K562 (cell line): ENCODE data around the gene ST6GALNAC6. TPM values are rescaled to one million over a fixed set of nuclear protein-coding genes. Genes with fewer than 3 reads are reported as not detected.

Experiments used
- ATAC-seq: fragments of 200-7000 bp; cut with Tn5 transposase; 3 replicates; pipeline ENCODE4 v1.9.1; 2020; ENCODE audit warnings: moderate library complexity
- Bru-seq: library from RNA; stranded (reverse); fragments of 400-500 nt; gene quantifications from one replicate; lab custom pipeline; 2021; lab: Mats Ljungman, UMichigan
- BruChase-seq, 2 experiments: library from RNA; stranded (reverse); fragments of 400-500 nt; gene quantifications; one replicate each; lab custom pipeline; 2021; lab: Mats Ljungman, UMichigan
- BruUV-seq: library from RNA; stranded (reverse); fragments of 400-500 nt; replicated peaks from 2 replicates; lab custom pipeline; 2021; lab: Mats Ljungman, UMichigan
- CTCF ChIA-PET: fragments of 300-600 bp; formaldehyde crosslinking; extraction: SDS; loops from one replicate; lab custom pipeline; 2021; ENCODE audit warnings: low intra/inter-chr PET ratio; lab: Yijun Ruan, JAX
- POLR2A ChIA-PET: fragments of 300-600, 350-650 bp; sonication (Branson Sonifier 250); formaldehyde crosslinking; extraction: SDS; loops from one replicate; lab custom pipeline; 2021; ENCODE audit warnings: antibody characterized with exemption, inconsistent platforms; lab: Yijun Ruan, JAX
- DNase-seq, 4 experiments: peaks; one replicate each; pipeline versions ENCODE4 v3.0.0 to v3.0.0-alpha.2; 2011 to 2018; ENCODE audit warnings: low spot score in 3 of 4, mixed read lengths in 3 of 4; ENCODE audit errors: extremely low read depth in 1 of 4
- FAIRE-seq: peaks from 2 replicates; lab custom pipeline; 2011; peaks lifted over from hg19 to GRCh38; lab: Jason Lieb, UNC
- H2AFZ ChIP-seq: 2 replicates; pipeline ENCODE4 v1.6.0; 2011; ENCODE audit warnings: low read depth, low read length, control low read depth, inconsistent platforms
- H3K27ac ChIP-seq: fragments of 200-600 bp; 3 replicates; pipeline ENCODE4 v1.8.0; 2011; ENCODE audit warnings: low read depth, mild to moderate bottlenecking, control low read depth, inconsistent platforms, low read length, moderate library complexity, mixed read lengths; ENCODE audit errors: extremely low read depth
- H3K27me3 ChIP-seq, 2 experiments: fragments of 300-600 bp in 1 of 2; 2 replicates in 1 of 2; 3 replicates in 1 of 2; pipeline versions ENCODE4 v1.6.0 to v1.8.0; 2011; ENCODE audit warnings: inconsistent platforms in 2 of 2, low read length in 2 of 2, mild to moderate bottlenecking in 1 of 2, mixed read lengths in 1 of 2, moderate library complexity in 1 of 2; ENCODE audit not compliant: control insufficient read depth in 2 of 2, insufficient read depth in 2 of 2
- H3K36me3 ChIP-seq: fragments of 300-600 bp; 3 replicates; pipeline ENCODE4 v1.8.0; 2011; ENCODE audit warnings: mild to moderate bottlenecking, low read length, inconsistent platforms; ENCODE audit not compliant: control insufficient read depth, insufficient read depth
- H3K4me1 ChIP-seq, 2 experiments: fragments of 200-600 bp in 1 of 2; replicated peaks in 1 of 2; 2 replicates in 1 of 2; 3 replicates in 1 of 2; pipeline versions ENCODE4 v1.5.1 to v1.8.0; 2011; ENCODE audit warnings: inconsistent platforms in 2 of 2, low read length in 2 of 2, mild to moderate bottlenecking in 1 of 2, mixed read lengths in 1 of 2, moderate library complexity in 1 of 2; ENCODE audit not compliant: control insufficient read depth in 2 of 2, insufficient read depth in 2 of 2
- H3K4me2 ChIP-seq: 2 replicates; pipeline ENCODE4 v1.6.1; 2011; ENCODE audit warnings: low read length, control low read depth, inconsistent platforms, mixed read lengths; ENCODE audit not compliant: insufficient read depth
- H3K4me3 ChIP-seq: fragments of 200-600 bp; sonication (generic), shearing (Covaris generic); 2 replicates; pipeline ENCODE4 v1.5.1; 2016; ENCODE audit warnings: control low read depth, inconsistent platforms
- H3K79me2 ChIP-seq: fragments of 200-600 bp; 3 replicates; pipeline ENCODE4 v1.8.0; 2011; ENCODE audit warnings: low read length, inconsistent platforms; ENCODE audit not compliant: control insufficient read depth, insufficient read depth
- H3K9ac ChIP-seq, 2 experiments: 2 replicates each; pipeline versions ENCODE4 v1.6.0 to v1.6.1; 2011; ENCODE audit warnings: low read depth in 2 of 2, low read length in 2 of 2, control low read depth in 1 of 2, inconsistent platforms in 1 of 2, mild to moderate bottlenecking in 1 of 2, mixed read lengths in 1 of 2; ENCODE audit not compliant: insufficient read depth in 1 of 2
- H3K9me1 ChIP-seq: one replicate; pipeline ENCODE4 v1.6.0; 2011; ENCODE audit warnings: inconsistent platforms, mild to moderate bottlenecking, low read length, moderate library complexity; ENCODE audit not compliant: control insufficient read depth, insufficient read depth
- H3K9me3 ChIP-seq: replicated peaks from 2 replicates; pipeline ENCODE4 v1.5.1; 2011; ENCODE audit warnings: low read depth, low read length, inconsistent platforms; ENCODE audit not compliant: control insufficient read depth, insufficient read depth
- H4K20me1 ChIP-seq: replicated peaks from 2 replicates; pipeline ENCODE4 v1.6.1; 2011; ENCODE audit warnings: low read length, inconsistent platforms, mixed read lengths; ENCODE audit not compliant: control insufficient read depth, insufficient read depth
- AFF1 ChIP-seq, 2 experiments: fragments of 450-650 bp; IDR thresholded peaks; 2 replicates each; pipeline ENCODE4 v1.6.1; 2018; ENCODE audit warnings: mild to moderate bottlenecking in 2 of 2, low read depth in 1 of 2; ENCODE audit not compliant: partially characterized antibody in 2 of 2
- KDM1A ChIP-seq, 2 experiments: fragments of 450-650 bp; IDR thresholded peaks; 2 replicates each; pipeline ENCODE4 v1.6.1; 2016; ENCODE audit warnings: mild to moderate bottlenecking in 2 of 2
- PYGO2 ChIP-seq: fragments of 450-650 bp; IDR thresholded peaks from 2 replicates; pipeline ENCODE4 v1.6.1; 2016; ENCODE audit warnings: mild to moderate bottlenecking, missing genetic modification characterization, moderate library complexity, missing compliant biosample characterization
- TARDBP ChIP-seq: fragments of 450-650 bp; IDR thresholded peaks from 2 replicates; pipeline ENCODE4 v1.6.1; 2016
- TSC22D4 ChIP-seq: fragments of 450-650 bp; IDR thresholded peaks from 2 replicates; pipeline ENCODE4 v1.6.1; 2016; ENCODE audit warnings: missing genetic modification characterization, missing biosample characterization, control low read depth
- ZBTB2 ChIP-seq: fragments of 450-650 bp; IDR thresholded peaks from 2 replicates; pipeline ENCODE4 v1.6.1; 2016; ENCODE audit warnings: antibody characterized with exemption
- ZFPM2 ChIP-seq: fragments of 250-450 bp; sonication (Bioruptor Pico); IDR thresholded peaks from 2 replicates; pipeline ENCODE4 v1.5.1; 2022; ENCODE audit warnings: mild to moderate bottlenecking
- WGBS: fragments of 100-300 bp; shearing (Covaris generic); methylation state at CpG from one replicate; pipeline ENCODE4 v1.1.6; 2016; ENCODE audit warnings: low coverage, mixed read lengths; ENCODE audit not compliant: insufficient coverage; ENCODE audit errors: missing lambda C conversion rate; 5-methylcytosine and 5-hydroxymethylcytosine counted together
- in situ Hi-C: fragments of 300-500 bp; cut with MboI; formaldehyde crosslinking; loops from 4 replicates; pipeline ENCODE4 v1.15.0; 2018; ENCODE audit warnings: inconsistent platforms, mixed read lengths
- intact Hi-C: fragments of 100-400 bp; cut with micrococcal nuclease; formaldehyde crosslinking; loops from 2 replicates; pipeline ENCODE4 v1.14.2; 2022
- long read RNA-seq, 3 experiments: library from polyadenylated mRNA in 2 of 3; library from RNA in 1 of 3; unstranded in 2 of 3; stranded (forward) in 1 of 3; transcript quantifications; one replicate each; pipeline ENCODE4 v2.0.0, GENCODE V29; 2019 to 2022
- polyA minus RNA-seq, 3 experiments: library from RNA; depleted of rRNA, polyadenylated mRNA; stranded (reverse); fragments of >200 nt; gene quantifications; 2 replicates each; pipeline ENCODE4 v1.2.3, GENCODE V29; 2011
- polyA plus RNA-seq, 8 experiments: library from polyadenylated mRNA; depleted of rRNA in 4 of 8; stranded (reverse) in 5 of 8; unstranded in 3 of 8; fragments of >200 nt; fragmentation: Nextera tagmentation in 2 of 8; fragmentation: Illumina TruSeq in 1 of 8; extraction: Ambion mirVana in 2 of 8; extraction: Trizol in 1 of 8; gene quantifications; 2 replicates each; pipeline versions ENCODE4 v1.2.1 to v1.2.3, GENCODE V29; 2011 to 2014; ENCODE audit warnings: inconsistent platforms in 1 of 8, missing spikeins in 1 of 8
- total RNA-seq, 7 experiments: library from RNA; depleted of rRNA in 6 of 7; stranded (reverse); fragments of >200 nt in 6 of 7; fragmentation: Illumina TruSeq in 2 of 7; extraction: Trizol in 2 of 7; gene quantifications; 2 replicates each; pipeline versions ENCODE4 v1.2.1 to v1.2.3, GENCODE V29; 2011 to 2021; ENCODE audit warnings: low replicate concordance in 1 of 7

Gene ST6GALNAC6, protein sequence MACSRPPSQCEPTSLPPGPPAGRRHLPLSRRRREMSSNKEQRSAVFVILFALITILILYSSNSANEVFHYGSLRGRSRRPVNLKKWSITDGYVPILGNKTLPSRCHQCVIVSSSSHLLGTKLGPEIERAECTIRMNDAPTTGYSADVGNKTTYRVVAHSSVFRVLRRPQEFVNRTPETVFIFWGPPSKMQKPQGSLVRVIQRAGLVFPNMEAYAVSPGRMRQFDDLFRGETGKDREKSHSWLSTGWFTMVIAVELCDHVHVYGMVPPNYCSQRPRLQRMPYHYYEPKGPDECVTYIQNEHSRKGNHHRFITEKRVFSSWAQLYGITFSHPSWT
- 18.9 and 41.8 TPM in 2 replicates for total RNA-seq (2011; cell fraction: chromatin; rRNA removed; ENCODE audit: low replicate concordance)
- total RNA-seq (2011; cell fraction: nucleolus; rRNA removed): 25.3 and 31.9 TPM in 2 replicates
- 19.5 and 22.4 TPM in 2 replicates for total RNA-seq (2011; cell fraction: nucleoplasm; rRNA removed)
- total RNA-seq (2014; rRNA removed): 13.0 and 16.0 TPM in 2 replicates
- 6.4 and 8.2 TPM in 2 replicates for total RNA-seq (2014; rRNA removed; fragmentation: Illumina TruSeq; extraction: Trizol)
- 16.8 and 17.0 TPM in 2 replicates for total RNA-seq (2015; rRNA removed; fragmentation: Illumina TruSeq; extraction: Trizol)
- 17.3 and 18.7 TPM in 2 replicates for total RNA-seq (2021)
- 23.0 and 23.7 TPM in 2 replicates for polyA plus RNA-seq (2011; rRNA removed)
- polyA plus RNA-seq (2011; cell fraction: cytosol; rRNA removed): 30.5 and 46.9 TPM in 2 replicates
- polyA plus RNA-seq (2011; cell fraction: nucleus; rRNA removed): 51.3 and 78.0 TPM in 2 replicates
- 13.2 and 13.7 TPM in 2 replicates for polyA plus RNA-seq (2012)
- 14.5 and 15.6 TPM in 2 replicates for polyA plus RNA-seq (2014; fragmentation: Illumina TruSeq; extraction: Trizol)
- polyA plus RNA-seq (2014; fragmentation: Nextera tagmentation; extraction: Ambion mirVana): under 1 TPM; 0.13 to 0.20 TPM
- 16.4 and 19.0 TPM in 2 replicates for polyA plus RNA-seq (2014; rRNA removed)
- polyA minus RNA-seq (2011; rRNA and poly(A)+ RNA removed): 5.5 and 6.3 TPM in 2 replicates
- polyA minus RNA-seq (2011; cell fraction: cytosol; rRNA and poly(A)+ RNA removed): 3.5 and 5.2 TPM in 2 replicates
- polyA minus RNA-seq (2011; cell fraction: nucleus; rRNA and poly(A)+ RNA removed): 10.4 and 11.2 TPM in 2 replicates
- Bru-seq, nascent RNA: percentile 47 among the genes with signal in this experiment
- BruChase-seq, experiment 1, labeled RNA remaining after a 2-hour chase: percentile 47 among the genes with signal in this experiment
- percentile 40 among the genes with signal in this experiment for BruChase-seq, experiment 2, labeled RNA remaining after a 6-hour chase
- long read RNA-seq, experiment 1, transcript ST6GALNAC6-205 (7 exons, 2,460 nt): minor isoform, 12 of 40 reads
- long read RNA-seq, experiment 1, transcript ST6GALNAC6-204 (6 exons, 2,406 nt): major isoform, 16 of 40 reads
- long read RNA-seq, experiment 1, partial matches to known transcripts: 5 of 40 reads
- long read RNA-seq, experiment 1, other reads (novel, unspliced or antisense): 4 of 40 reads
- long read RNA-seq, experiment 2, partial matches to known transcripts: 3 of 18 reads
- long read RNA-seq, experiment 2, other reads (novel, unspliced or antisense): 5 of 18 reads
- long read RNA-seq, experiment 3, partial matches to known transcripts: 0 of 5 reads
- long read RNA-seq, experiment 3, other reads (novel, unspliced or antisense): 1 of 5 reads

DNA sequence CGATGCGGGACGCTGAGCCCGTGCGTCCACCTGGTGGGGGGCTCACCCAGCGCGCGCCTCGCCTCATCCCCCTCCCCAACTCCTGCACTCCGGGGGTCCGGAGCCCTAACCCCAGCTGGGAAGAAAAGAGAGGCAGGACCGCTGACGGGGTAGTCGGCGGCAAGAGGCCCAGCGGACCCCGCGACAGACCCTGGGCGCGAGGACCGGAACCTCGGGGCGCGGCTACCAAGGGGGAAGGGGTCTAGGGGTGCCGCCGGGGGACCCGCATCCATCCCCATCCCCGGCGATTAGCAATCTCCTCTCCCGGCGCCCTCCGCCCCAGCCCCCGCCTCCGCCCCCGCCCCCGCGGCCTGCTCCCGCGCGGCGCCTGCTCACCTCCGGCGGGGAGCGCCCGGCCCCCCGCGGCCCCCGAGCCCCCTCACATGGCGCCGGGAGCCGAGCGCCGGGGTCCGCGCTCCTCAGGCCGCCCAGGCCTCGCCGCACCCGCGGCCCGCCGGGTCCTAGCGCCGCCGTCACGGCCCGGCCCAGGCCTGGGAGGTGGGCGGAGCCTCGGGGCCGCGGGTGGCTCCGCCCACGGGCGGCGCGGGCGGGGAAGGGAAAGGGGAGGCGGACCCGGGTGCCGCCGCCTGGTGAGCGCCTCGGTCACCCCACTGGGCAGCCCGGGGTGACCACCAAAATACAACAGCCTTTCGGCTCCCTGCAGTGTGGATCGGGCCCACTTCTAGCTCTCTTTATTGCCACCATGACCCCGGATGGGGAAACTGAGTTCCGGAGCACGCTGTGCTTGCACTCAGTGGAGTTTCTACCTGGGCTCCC is at the start of gene ST6GALNAC6:
ST6GALNAC6 (minus strand) TSS at position 476 of the 816 bp plus-strand sequence. CDS start 1,622 bp downstream, outside the sequence.
- Histone ChIP-seq H3K27ac (peak within 1 kb of the TSS; percentile 81), H3K9me3 (no peaks in the 10 kb centered on the region), H2AFZ (peak within 1 kb of the TSS; percentile 88), H3K4me1 (peaks cover 21 to 59% of the 10 kb centered on the region in 2 experiments), H3K4me2 (peak within 1 kb of the TSS; percentile 82), H3K9me1 (no peaks in the 10 kb centered on the region), H3K27me3 (no peaks in the 10 kb centered on the region), H3K9ac (peak within 1 kb of the TSS; percentile 74 to 95), H4K20me1 (no peaks in the 10 kb centered on the region; the same call in 1 of the 2 replicates), H3K4me3 (peak within 1 kb of the TSS; percentile 93), H3K79me2 (peaks cover 27% of the 10 kb centered on the region), H3K36me3 (peaks cover 28% of the 10 kb centered on the region)
- CTCF ChIA-PET: no interaction called here
- WGBS: 3% methylated on average over 21 of the region's 89 CpGs
- DNase-seq: peak; percentile 86 to 92 (median 91)
- peak; percentile 73 for ATAC-seq
- FAIRE-seq: no peak
- in situ Hi-C loops: no loop called here
- intact Hi-C loops: no loop called here
- BruUV-seq: no TSS peak
- POLR2A ChIA-PET: interaction anchor here (0.6 to 1.8 kb wide), 5 partner anchors 10 to 84 kb away, joined by 3 to 6 read pairs (median 4); partner anchors contain the start of gene ST6GALNAC4
- no peak for TF ChIP-seq KDM1A (IDR thresholded peaks at IDR 0.05)
- no peak for TF ChIP-seq ZBTB2
- TF ChIP-seq TARDBP: no peak
- no peak for TF ChIP-seq TSC22D4
- TF ChIP-seq PYGO2 (tag): no peak
- no peak for TF ChIP-seq AFF1 (IDR thresholded peaks at IDR 0.05; ENCODE audit: low read depth in 1 of 2, partially characterized antibody in 2 of 2)
- TF ChIP-seq ZFPM2 (CRISPR knock-in tag): no peak
